Left lung (tissue), 10 donors: Measurements from ENCODE around the gene RCBTB1. TPM values are rescaled to one million over a fixed set of nuclear protein-coding genes. Genes with fewer than 3 reads are reported as not detected.
A peak's percentile ranks its signal among the peaks of the same experiment; 100 is the strongest.

ENCODE experiments used
- ATAC-seq: fragments of 200-7000 bp; cut with Tn5 transposase; one replicate; pipeline ENCODE4 v1.9.1; 2020; ENCODE audit warnings: moderate library complexity
- DNase-seq, 4 donors: peaks; one replicate each; pipeline ENCODE4 v3.0.0-alpha.2; 2013 to 2020
- H3K27ac ChIP-seq, 2 donors: fragments of 200-600 bp; sonication (generic) in 1 of 2; one replicate each; pipeline versions ENCODE4 v1.5.0 to v1.8.0; 2020 to 2021
- H3K27me3 ChIP-seq, 2 donors: fragments of 200-600 bp; sonication (generic) in 1 of 2; one replicate each; pipeline versions ENCODE4 v1.5.0 to v1.8.0; 2020 to 2021
- H3K36me3 ChIP-seq, 2 donors: fragments of 200-600 bp; sonication (generic) in 1 of 2; one replicate each; pipeline versions ENCODE4 v1.5.0 to v1.8.0; 2020 to 2021
- H3K4me1 ChIP-seq, 2 donors: fragments of 200-600 bp; one replicate each; pipeline ENCODE4 v1.8.0; 2021
- H3K4me3 ChIP-seq, 2 donors: fragments of 200-600 bp; sonication (generic) in 1 of 2; one replicate each; pipeline versions ENCODE4 v1.5.0 to v1.8.0; 2020 to 2021; ENCODE audit warnings: mild to moderate bottlenecking in 1 of 2
- H3K9me3 ChIP-seq, 2 donors: fragments of 200-600 bp; sonication (generic) in 1 of 2; one replicate each; pipeline versions ENCODE4 v1.5.0 to v1.8.0; 2020 to 2021
- intact Hi-C, 2 donors: fragments of 100-400 bp; cut with DNase I; formaldehyde crosslinking; loops; one replicate each; pipeline versions ENCODE4 v1.11.2 to v1.14.2; 2022
- polyA plus RNA-seq, 6 donors: library from polyadenylated mRNA; unstranded; fragments of 120-200 nt; gene quantifications; one replicate each; pipeline ENCODE4 v1.2.1, GENCODE V29; 2013; ENCODE audit not compliant: insufficient read length in 6 of 6
- total RNA-seq, 2 donors: library from RNA; stranded (reverse); fragmentation: NEBNext Ultra II Directional; extraction: Animal tissue kit (Norgen Biotek cat#: 25700); gene quantifications; one replicate each; pipeline ENCODE4 v1.2.1, GENCODE V29; 2021
- TF ChIP-seq, protein P1 (sequence below), 2 donors: fragments of 200-600 bp; sonication (generic) in 1 of 2; IDR thresholded peaks; one replicate each; pipeline versions ENCODE4 v1.5.0 to v1.8.0; 2021; ENCODE audit warnings: antibody characterized with exemption in 2 of 2
- donor health status: DM: no; HTN: yes; CAD: no.
- donor health status: DM: no; HTN: no; CAD: no.

RCBTB1 gene
- total and polyA plus RNA-seq, 8 donors: 24.1 to 39.8 (median 35.4) TPM

DNA sequence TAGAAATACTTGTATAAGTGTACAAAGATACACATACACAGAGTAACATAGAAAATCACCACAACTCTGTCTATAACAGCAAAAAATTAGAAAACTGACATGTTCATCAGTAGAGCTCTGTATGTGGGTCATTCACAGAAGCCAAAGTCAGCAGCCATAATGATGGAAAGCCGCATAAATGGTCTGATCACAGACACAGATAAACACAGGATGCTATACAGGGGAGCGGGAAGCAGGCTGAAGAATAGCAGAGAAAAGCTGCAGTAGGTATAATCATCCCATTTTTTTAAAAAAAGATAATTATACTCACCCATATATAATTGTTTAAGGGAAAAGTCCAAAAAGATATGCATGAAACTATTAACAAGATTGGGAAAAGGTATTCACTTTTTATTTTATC lies 31.5 kb downstream of the RCBTB1 start:
- Histone ChIP-seq H3K27ac (no peak overlapping the region), H3K27me3 (no peaks in the 10 kb centered on the region), H3K4me3 (no peak overlapping the region), H3K9me3 (no peaks in the 10 kb centered on the region), H3K36me3 (peaks cover 0 to 88% of the 10 kb centered on the region in 2 donors), H3K4me1 (no peaks in the 10 kb centered on the region)
- ATAC-seq: no peak
- TF ChIP-seq, protein P1, sequence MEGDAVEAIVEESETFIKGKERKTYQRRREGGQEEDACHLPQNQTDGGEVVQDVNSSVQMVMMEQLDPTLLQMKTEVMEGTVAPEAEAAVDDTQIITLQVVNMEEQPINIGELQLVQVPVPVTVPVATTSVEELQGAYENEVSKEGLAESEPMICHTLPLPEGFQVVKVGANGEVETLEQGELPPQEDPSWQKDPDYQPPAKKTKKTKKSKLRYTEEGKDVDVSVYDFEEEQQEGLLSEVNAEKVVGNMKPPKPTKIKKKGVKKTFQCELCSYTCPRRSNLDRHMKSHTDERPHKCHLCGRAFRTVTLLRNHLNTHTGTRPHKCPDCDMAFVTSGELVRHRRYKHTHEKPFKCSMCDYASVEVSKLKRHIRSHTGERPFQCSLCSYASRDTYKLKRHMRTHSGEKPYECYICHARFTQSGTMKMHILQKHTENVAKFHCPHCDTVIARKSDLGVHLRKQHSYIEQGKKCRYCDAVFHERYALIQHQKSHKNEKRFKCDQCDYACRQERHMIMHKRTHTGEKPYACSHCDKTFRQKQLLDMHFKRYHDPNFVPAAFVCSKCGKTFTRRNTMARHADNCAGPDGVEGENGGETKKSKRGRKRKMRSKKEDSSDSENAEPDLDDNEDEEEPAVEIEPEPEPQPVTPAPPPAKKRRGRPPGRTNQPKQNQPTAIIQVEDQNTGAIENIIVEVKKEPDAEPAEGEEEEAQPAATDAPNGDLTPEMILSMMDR (IDR thresholded peaks at IDR 0.05): no peak
- intact Hi-C loops: no loop called here
- DNase-seq: no peak

DNA sequence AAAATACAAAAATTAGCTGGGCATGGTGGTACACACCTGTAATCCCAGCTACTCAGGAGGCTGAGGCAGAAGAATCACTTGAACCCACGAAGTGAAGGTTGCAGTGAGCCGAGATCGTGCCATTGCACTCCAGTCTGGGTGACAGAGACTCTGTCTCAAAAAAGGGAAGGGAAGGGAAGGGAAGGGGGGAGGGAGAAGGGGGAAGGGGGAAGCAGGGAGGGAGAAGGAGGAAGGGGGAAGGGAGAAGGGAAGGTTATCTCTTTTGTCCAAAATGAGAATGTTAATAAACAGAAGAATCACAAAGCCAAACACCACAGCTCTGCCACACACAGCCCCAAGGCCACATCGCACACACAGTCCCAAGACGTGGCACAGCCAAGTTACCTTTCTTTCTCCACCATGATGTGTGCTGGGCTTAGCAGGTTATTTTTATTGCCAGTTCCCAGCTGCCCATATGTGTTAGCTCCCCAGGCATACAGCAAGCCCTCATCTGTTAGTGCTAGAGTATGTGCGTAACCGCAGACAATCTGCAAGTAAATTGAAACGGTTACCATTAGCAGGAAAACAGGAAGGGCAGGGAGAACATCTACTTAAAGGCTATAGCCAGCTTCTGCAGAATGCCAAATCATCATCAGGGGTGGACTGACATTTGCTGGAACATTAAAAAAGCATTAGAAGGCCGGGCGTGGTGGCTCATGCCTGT lies 34.3 kb downstream of the RCBTB1 start:
- no peak overlapping the region for H3K4me3 ChIP-seq
- H3K36me3 ChIP-seq: peaks cover 0 to 94% of the 10 kb centered on the region in 2 donors
- H3K27me3 ChIP-seq: no peaks in the 10 kb centered on the region
- H3K9me3 ChIP-seq: no peaks in the 10 kb centered on the region
- H3K27ac ChIP-seq: peak overlapping the region in 1 of 2 donors; percentile 60
- no peaks in the 10 kb centered on the region for H3K4me1 ChIP-seq
- ATAC-seq (peak; percentile 40), DNase-seq (no peak)
- TF ChIP-seq, protein P1 (IDR thresholded peaks at IDR 0.05): no peak
- intact Hi-C loops: no loop called here

- no peaks in the 10 kb centered on the region for H3K9me3 ChIP-seq
- H3K4me1 ChIP-seq: no peaks in the 10 kb centered on the region
- H3K27ac ChIP-seq: no peak overlapping the region
- no peak for ATAC-seq
- H3K36me3 ChIP-seq: peaks cover 0 to 92% of the 10 kb centered on the region in 2 donors
- TF ChIP-seq, protein P1 (IDR thresholded peaks at IDR 0.05): no peak
- intact Hi-C loops: no loop called here
- no peak for DNase-seq
- no peak overlapping the region for H3K4me3 ChIP-seq
- H3K27me3 ChIP-seq: no peaks in the 10 kb centered on the region
These were observed 36.1 kb downstream of the RCBTB1 start for GRCh38 chr13:49549289-49549688.

- TF ChIP-seq, protein P1 (IDR thresholded peaks at IDR 0.05): no peak
- DNase-seq (no peak), ATAC-seq (no peak)
- Histone ChIP-seq H3K9me3 (no peaks in the 10 kb centered on the region), H3K4me1 (no peaks in the 10 kb centered on the region), H3K27ac (no peak overlapping the region), H3K4me3 (no peak overlapping the region), H3K27me3 (no peaks in the 10 kb centered on the region), H3K36me3 (peaks cover 0 to 81% of the 10 kb centered on the region in 2 donors)
- intact Hi-C loops: no loop called here
These were observed 38.8 kb downstream of the RCBTB1 start for GRCh38 chr13:49546561-49546960.

- Histone ChIP-seq H3K9me3 (no peaks in the 10 kb centered on the region), H3K27ac (no peak overlapping the region), H3K27me3 (no peaks in the 10 kb centered on the region), H3K36me3 (peaks cover 0 to 83% of the 10 kb centered on the region in 2 donors), H3K4me1 (peaks cover 0 to 4% of the 10 kb centered on the region in 2 donors), H3K4me3 (no peak overlapping the region)
- no peak for ATAC-seq
- no peak for DNase-seq
- TF ChIP-seq, protein P1 (IDR thresholded peaks at IDR 0.05): no peak
- intact Hi-C loops: no loop called here
These were observed 39.7 kb downstream of the RCBTB1 start for GRCh38 chr13:49545661-49546060.
